ENCODE data around the gene PLEKHA1.

Gene PLEKHA1

DNA sequence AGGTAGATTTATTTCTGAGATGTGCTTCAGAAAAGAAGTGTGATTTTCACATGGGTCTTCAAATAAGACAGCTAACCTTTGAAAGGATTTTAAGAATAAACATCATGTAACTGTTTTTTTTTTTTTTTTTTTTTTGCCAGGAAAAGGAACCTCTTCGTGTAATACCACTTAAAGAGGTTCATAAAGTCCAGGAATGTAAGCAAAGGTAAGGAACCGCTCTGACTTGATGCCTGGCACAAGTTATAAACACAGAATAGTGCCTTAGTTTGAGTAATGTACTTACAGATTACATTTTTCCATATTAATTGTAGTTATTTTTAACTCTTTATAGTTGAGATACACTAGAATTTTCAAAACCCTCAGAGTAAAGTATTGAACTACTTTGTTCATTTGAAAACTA, 49.6 kb downstream of the PLEKHA1 start:
- no peak for DNase-seq

DNA sequence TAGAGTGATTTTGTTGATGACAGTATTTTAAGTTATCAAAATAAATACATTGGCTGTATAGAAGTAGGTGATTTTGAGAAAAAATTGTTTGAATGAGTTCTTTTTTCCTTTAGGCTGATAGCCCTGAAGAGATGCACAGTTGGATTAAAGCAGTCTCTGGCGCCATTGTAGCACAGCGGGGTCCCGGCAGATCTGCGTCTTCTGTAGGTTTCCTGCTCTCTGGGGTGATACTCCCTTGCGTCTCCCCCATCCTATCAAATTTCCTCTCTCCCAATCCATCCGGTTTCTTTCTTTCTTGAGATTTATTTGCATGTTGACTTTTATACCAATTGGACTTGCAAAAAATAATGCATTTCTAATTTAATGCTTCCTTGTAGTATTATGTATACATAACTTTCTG, 52.3 kb downstream of the PLEKHA1 start:
- DNase-seq, result no peak

DNA sequence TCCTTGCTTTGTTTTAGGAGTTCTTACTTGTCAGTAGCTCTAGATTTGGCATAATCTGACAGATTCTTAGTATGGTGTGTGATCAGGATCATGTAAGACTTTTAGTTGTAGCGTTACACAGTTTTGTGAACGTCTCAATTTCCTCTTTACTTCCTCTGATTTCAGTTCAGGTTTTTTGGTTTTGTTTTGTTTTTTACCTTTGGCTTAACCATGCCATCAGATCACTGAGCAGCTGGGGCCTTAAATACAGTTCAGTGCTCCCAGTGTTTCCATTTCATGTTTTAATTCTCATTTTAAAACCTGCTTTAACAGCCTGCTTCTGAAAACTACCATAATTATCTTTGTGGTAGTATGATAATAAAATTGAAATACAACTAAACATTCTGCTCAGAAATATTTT, 52.8 kb downstream of the PLEKHA1 start:
- DNase-seq, result no peak

DNA sequence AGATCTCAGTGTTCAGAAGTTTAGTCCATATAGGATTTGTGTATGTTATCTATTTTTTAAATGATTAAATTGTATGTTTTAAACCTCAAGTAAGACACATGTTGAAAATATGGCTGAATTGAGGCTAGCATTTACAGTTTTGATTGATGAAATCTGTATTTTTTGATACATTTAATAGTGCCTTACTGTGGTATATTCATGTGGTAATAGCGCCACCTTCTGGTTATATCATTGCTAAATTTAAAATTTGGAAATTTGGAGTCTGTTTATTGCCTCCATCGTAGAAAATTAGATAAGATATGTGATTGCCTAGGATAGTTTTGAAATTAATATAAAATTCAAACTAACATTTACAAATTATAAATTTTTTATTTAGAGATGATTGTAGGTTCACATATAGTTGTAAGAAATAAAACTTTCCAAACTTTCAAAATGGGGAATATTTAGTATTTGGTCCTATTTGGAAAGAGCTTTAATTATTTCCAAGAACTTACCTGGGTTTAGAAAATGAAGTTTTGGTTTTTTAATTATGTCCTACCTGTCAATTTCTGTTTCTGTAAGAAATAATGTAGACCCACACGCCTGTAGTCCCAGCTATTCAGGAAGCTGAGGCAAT, 60.8 kb downstream of the PLEKHA1 start:
- DNase-seq, result no peak

DNA sequence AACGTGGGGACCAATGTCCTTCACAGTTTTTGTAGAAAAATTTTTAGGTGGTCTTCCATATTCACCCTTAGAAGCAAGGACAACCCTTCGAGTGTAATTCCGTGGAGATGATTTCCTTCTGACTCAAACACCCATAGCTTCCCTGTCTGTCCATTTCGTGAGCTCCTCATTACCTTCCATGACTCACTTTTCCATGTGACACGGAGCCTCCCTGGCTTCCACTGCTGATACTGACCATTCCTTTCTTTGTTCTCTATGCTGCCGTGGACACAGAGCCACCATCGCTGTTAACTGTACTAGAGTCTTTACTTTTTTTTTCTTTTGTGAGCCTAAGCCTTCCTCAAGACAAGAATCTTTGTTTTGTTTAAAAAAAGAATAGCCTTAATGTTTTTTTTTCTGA, 67.5 kb downstream of the PLEKHA1 start:
- DNase-seq, result no peak

DNA sequence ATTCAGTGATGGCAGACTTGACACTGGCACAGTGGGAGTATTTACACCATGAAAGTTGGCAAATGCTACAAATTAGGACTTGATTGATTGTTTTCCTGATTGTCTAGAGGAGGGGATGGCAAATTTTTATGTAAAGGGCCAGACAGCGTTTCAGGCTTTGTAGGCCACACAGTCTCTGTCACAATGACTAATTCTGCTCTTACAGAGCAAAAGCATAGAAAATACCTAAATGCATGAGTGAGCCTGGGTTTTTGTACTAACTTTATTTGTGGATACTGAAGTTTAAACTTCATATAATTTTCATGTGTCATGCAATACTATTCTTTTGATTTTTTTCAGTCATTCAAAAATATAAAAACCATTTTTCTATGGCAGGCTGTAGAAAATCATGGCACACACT, 71.0 kb downstream of the PLEKHA1 start:
- DNase-seq, result no peak

DNA sequence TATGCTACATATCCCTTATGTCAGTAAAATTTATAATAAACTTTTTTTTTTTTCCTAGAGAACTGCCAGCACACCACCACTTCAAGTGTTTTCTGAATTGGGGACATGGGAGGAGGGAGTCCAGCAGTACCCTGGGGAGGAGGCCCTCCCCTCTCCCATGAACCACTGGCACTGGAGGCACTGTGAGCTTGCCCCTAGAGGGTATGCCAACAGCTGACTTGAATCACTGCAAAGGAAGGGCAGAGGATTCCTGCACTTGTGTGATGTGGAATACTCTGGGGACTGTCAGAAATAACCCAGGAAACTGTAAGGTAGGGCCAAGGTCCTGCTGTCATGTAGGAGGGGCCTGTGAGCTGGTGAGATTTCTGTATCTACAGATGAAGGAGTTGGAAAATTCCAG, 71.4 kb downstream of the PLEKHA1 start:
- DNase-seq, result no peak

DNA sequence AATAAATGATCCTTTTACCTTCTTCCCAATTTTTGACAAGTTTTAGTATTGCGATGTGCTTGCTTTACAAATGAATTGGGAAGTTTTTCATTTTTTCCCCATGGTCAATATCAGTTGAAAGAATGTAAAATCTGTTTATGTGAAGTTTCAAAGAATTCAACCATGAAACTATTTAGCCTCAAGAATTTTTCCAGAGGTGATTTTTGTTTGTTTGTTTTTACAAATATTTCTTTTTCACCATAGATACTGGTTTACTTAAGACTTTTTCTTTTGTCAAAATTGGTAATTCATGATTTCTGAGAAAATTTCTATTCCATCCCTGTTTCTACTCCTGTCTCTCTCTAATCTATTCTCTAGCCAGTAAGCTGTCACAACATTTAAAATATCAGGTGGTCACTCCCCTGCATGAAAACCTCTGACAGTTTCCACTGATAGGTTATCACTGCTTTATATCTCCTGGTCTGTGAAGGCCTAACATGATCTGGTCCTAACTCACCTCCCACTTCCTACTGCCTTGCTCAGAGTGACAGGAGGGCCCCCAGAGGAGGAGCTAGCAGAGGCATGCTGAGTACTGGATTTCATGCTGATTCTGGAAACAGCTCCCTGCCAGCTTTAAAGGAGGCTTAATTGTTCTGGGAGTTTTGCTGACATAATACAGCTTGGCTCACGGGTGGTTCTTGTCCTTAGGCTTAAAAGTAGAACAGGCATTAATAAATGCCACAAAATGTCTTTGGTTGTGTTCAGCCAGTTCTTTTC, 72.3 kb downstream of the PLEKHA1 start:
- no peak for DNase-seq

DNA sequence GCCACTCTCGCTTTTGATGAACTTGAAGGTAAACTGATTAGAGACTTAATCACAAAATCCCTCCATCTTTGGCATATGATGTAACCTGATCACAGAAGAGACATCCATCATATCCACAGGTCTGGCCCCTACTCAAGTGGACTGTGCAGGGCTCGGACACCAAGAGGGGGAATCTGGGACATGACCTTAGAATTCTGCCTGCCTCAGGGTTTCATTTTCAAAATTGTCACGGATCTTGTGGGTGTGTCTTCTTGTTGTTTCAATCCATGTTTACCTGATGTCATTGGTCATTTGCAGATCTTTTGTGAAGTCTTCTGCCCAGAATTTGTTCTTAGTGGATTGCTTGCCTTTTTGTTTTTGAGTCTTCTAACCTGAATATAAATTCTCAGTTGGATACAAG, 74.1 kb downstream of the PLEKHA1 start:
- no peak for DNase-seq

DNA sequence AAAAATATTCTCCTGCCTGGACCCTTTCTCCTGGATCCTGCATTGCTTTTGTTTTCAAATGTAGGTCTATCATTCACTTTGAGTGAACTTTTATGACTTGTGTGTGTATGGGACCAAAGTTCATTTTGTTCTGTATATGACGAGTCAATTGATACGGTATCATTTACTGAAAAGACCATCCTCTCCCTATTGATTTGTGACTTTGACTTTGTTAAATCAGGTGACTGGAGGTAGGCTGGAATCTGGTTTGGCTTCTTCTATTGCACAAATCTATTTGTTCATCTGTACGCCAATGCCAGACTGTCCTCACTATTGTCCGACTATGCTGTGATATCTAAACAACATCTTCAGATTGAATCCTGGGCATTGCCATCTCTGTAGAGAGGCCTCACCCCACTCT, 74.6 kb downstream of the PLEKHA1 start:
- no peak for DNase-seq

DNA sequence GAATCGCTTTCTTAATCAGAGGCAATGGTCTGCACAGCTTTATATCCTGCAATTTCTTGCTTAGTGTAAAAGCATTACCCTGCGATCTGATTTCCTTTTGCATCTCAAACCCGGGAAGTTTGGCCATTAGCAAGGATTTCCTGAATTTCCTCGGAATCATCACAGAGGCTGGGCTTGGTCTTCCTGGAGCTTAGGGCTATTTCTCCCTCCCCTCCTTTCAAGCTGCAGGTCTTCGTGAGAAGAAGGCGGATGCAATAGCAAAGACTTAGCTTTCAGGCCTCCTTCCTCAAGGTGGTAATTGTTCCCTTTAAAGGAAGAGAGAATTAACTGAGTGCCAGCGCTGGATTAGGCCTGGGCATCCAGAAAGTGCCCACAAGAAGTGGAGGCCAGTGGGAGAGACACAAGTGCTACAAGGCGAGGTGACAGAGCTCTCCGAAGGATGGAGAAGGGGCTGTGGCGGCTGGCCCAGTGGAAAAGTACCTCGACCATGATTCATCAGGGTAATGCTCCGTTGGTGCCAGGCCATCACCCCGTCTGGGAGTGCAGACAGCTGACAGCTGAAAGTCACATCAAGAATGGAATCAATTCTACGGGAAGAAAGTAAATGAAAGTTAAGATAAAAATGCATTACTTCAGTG, 76.0 kb downstream of the PLEKHA1 start:
- DNase-seq, result no peak

DNA sequence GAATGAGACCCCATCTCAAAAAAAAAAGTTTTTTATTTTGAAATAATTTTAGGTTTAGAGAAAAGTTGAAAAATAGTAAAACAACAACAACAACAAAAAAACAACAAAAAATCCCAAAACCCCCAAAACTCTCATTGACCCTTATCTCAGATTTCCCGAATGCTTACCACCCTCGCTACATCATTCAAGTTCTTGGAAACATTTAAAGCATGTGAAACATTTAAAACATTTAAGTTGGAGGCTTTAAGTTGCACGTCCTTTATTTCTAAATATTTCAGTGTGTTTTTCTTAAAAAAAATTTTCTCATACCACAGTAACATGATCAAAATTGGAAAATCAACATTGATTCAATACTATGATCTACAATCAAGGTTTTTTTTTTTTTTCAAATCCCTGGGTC, 79.6 kb downstream of the PLEKHA1 start:
- no peak for DNase-seq

DNA sequence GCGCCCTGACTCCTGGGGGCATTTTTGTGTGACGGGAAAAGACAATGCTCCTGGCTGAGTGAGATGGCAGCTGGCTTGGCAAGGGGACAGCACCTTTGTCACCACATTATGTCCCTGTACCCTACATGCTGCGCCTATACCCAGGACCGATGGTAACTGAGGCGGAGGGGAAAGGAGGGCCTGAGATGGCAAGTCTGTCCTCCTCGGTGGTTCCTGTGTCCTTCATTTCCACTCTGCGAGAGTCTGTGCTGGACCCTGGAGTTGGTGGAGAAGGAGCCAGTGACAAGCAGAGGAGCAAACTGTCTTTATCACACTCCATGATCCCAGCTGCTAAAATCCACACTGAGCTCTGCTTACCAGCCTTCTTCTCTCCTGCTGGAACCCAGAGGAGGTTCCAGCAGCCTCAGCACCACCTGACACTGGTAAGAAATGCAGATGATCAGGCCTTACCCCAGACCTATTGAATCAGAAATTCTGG, 80.1 kb downstream of the PLEKHA1 start, which contains the start of gene ARMS2:
TSS of gene ARMS2 (plus strand) at position 51 of the 478 bp plus-strand sequence. CDS start at position 126, 75 bp downstream.
- no peak for DNase-seq

DNA sequence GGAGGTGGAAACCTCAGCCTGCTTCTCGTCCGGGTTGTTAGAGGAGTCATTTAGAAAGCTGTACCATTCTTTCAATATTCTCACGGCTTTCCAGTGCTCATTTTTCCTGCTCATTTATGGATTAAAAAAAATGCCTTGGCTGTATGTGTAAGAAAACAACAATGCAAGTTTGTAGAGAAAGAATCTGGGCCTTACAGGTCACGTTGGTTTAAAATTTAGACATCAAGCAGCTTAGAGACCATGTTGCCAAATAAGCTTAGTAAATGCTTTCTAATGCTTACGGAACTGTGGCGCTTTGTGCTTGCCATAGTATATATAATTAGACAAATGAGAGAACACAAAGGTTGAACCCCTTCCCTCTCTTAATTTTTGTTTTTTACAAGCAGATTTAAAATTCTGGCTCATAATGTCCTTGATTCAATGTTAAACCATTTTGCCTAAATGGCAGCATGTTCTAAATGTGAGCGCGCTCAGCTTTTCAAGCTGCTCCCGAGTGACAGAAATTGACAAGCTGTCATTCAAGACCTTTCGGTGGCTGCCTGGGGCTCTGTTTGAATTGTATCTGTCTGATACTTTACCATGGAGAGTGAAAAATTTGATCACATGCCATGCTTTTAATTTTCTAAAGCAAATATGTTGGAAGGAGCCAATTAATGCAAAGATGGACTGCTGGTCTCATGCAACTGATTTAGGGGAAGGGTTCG, 81.0 kb downstream of the PLEKHA1 start:
- DNase-seq, result no peak

DNA sequence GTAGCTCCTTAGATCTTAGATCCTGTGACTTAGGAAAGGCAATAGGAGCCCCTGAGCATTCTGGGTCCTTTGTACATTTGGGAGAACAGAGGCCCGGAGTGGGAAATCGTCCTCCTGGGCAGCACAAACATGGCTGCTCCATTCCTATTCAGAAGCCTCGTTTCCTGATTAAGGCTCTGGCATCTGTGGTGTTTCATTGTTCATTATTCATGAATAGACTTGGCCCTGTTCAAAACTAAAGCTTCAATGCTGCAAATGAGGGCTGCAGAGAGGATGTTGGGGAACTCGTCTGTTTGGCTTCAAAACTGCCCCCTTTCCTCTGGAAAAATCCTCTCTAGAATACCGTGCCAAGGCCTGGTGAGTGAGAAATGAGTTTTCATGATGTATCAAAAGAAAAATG, 83.4 kb downstream of the PLEKHA1 start:
- no peak for DNase-seq

DNA sequence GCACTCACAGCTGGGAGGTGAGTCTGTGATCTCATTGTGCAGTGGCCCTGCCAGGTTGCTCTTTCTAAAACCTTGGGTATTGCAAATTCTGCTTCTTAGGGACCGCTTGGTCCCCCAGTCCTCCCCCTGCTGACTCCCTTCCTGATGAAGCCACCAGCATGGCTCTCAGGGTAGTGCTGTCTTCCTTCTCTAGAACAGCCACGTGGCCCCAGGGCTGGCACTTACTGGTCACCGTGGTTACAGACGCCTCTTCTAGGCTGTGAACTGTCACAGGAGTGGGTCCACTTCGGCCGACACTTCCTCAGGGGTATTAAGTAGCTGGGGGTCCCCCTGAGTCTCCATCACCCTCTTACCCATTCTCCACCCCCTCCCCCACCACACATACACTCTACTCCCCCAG, 84.2 kb downstream of the PLEKHA1 start:
- DNase-seq, result no peak

DNA sequence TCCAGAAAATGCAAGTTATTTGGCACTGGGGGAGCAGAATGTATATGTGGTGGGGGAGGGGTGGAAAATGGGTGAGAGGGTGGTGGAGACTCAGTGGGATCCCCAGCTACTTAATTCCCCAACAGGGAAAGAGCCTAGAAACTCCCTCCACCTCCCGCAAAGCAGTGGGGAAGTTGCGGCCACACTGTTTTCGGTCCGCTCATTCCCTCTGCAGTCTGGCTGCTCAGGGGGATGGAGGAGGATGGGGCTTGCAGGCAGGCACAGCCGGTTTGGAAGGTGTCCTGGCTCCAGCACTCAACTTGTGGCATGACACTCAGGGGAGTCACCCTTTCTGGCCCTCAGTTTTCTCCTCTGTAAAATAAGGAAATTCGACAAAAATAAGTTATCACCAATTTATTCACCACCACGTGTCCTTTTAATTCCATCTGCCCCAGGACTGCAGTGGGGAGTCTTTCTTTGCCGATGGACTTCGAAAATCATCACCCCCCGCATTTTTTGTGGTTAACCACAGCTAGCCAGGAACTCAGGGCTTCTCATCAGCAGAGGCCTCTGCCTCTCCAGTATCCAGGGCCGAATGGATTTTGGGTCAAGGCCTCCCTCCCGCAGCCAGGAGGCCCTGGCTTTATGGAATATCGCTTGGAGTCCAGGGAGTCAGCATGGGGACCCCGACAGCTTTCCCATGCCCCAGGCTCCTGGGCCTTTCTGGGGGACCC, 85.2 kb downstream of the PLEKHA1 start:
- no peak for DNase-seq

DNA sequence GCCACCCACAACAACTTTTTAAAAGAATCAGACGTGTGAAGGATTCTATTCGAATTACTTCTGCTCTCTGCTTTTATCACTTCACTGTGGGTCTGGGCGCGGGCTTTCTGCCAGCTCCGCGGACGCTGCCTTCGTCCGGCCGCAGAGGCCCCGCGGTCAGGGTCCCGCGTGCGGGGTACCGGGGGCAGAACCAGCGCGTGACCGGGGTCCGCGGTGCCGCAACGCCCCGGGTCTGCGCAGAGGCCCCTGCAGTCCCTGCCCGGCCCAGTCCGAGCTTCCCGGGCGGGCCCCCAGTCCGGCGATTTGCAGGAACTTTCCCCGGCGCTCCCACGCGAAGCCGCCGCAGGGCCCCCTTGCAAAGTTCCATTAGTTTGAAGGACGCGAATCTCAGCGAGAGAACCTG, 86.4 kb downstream of the PLEKHA1 start:
- no peak for DNase-seq

DNA sequence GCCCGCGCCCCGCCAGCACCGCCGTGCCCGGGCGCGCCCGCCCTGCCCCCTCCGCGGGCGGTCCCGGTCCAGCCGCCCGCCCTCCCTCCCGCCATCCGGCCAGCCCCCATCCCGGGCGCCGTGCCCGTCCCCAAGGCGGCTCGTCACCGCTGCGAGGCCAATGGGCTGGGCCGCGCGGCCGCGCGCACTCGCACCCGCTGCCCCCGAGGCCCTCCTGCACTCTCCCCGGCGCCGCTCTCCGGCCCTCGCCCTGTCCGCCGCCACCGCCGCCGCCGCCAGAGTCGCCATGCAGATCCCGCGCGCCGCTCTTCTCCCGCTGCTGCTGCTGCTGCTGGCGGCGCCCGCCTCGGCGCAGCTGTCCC, 86.8 kb downstream of the PLEKHA1 start, which contains the start of gene HTRA1:
TSS of gene HTRA1 (plus strand) at position 187 of the 362 bp plus-strand sequence. CDS start at position 287, 100 bp downstream.
- DNase-seq, result no peak

DNA sequence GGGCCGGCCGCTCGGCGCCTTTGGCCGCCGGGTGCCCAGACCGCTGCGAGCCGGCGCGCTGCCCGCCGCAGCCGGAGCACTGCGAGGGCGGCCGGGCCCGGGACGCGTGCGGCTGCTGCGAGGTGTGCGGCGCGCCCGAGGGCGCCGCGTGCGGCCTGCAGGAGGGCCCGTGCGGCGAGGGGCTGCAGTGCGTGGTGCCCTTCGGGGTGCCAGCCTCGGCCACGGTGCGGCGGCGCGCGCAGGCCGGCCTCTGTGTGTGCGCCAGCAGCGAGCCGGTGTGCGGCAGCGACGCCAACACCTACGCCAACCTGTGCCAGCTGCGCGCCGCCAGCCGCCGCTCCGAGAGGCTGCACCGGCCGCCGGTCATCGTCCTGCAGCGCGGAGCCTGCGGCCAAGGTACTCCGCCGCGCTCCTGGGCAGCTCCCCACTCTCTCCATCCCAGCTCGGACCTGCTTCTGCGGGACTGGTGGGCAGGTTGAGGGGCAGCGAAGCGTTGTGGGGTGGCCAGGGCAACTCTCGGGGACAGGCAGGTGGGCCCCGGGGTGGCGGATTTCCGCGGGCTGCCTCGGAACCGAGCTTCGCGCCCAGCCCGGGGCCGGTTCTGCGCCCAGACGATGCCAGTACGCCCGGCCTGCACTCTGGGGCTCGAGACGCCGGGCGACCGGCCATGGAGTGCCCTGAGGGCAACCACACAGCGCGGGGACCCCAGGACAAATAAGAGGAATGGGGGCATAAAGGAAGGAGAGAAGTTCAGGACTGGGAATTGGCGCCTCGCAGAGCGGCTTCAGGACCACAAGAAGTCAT, 87.4 kb downstream of the PLEKHA1 start:
- no peak for DNase-seq

DNA sequence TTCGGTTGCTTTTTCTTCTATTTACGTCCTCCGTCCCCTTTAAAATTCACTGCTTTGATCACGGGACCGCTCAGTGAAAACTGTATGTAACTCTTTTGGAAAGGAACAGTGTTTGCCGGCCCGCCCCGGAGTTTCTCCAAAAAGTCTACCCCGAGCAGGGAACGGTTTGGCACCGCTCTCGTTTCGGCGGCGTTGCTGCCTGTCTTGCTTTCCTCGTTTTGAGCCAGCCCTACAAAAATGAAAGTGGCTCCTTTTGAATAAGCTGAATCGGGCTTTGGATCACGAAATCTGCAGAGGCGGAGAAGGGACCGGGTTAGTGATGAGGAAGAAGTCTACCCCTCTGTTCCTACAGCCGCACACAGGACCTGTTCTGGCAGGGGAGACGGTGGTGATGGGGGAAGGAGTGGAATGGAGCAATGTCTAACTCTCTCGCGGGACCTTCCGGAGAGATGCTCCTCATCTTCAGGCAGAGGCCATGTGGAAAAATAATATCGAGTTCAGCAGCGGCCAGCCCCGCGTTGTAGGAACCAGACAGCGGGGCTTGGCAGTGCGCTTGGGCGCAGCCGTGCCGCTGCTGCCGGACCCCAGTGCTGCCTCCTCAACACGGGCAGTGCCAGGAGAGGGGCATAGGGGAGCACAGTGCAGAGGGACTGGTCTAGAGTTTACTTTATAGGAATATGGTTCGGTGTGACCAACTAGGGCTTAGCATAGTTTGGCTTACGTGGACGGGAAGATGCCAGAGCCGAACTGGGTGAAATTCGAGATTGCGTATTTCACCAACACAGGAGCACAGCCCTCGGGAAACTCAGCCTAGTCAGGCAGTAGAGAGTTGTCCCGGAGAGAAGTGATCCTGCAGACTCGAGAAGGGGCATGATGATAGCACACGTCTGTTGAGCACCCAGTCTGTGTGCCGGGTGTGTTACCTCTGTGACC, 88.3 kb downstream of the PLEKHA1 start:
- DNase-seq, result no peak
